ENCODE results near the gene IL20RB.
A peak's percentile ranks its signal among the peaks of the same experiment; 100 is the strongest.
"Not testable (repeated sequence)": the region's sequence is repeated elsewhere in the genome, so short reads cannot be mapped to it uniquely, and the experiment has no call there.

The IL20RB gene

GRCh38 chr3:136947477-136947876 lies 10.3 kb upstream of the IL20RB start:
- DNase-seq: no peak

GRCh38 chr3:136949146-136949545 lies 8.6 kb upstream of the IL20RB start:
- DNase-seq: no peak

GRCh38 chr3:136949708-136950107 lies 8.1 kb upstream of the IL20RB start:
- no peak for DNase-seq

- DNase-seq: no peak
These were observed 7.2 kb upstream of the IL20RB start for GRCh38 chr3:136950623-136951022.

GRCh38 chr3:136952292-136952691 lies 5.5 kb upstream of the IL20RB start:
- DNase-seq: no peak

GRCh38 chr3:136954251-136954650 lies 3.5 kb upstream of the IL20RB start:
- no peak for DNase-seq

GRCh38 chr3:136954980-136955780 lies 2.6 kb upstream of the IL20RB start:
- DNase-seq: no peak

GRCh38 chr3:136955813-136956212 lies 2.0 kb upstream of the IL20RB start:
- DNase-seq: no peak

- no peak for DNase-seq
These were observed 812 bp upstream of the IL20RB start for GRCh38 chr3:136956971-136957370.

- DNase-seq: no peak
These were observed 1.2 kb downstream of the IL20RB start for GRCh38 chr3:136958939-136959338.

GRCh38 chr3:136959599-136959998 lies 1.8 kb downstream of the IL20RB start:
- no peak for DNase-seq

GRCh38 chr3:136960838-136961836 lies 3.4 kb downstream of the IL20RB start:
- DNase-seq: no peak

- DNase-seq: no peak
These were observed 5.1 kb downstream of the IL20RB start for GRCh38 chr3:136962927-136963326.

- DNase-seq: peak; percentile 19
These were observed 11.8 kb downstream of the IL20RB start for GRCh38 chr3:136969539-136969938.

- DNase-seq: no peak
These were observed 15.6 kb downstream of the IL20RB start for GRCh38 chr3:136973352-136973751.

- no peak for DNase-seq
These were observed 16.9 kb downstream of the IL20RB start for GRCh38 chr3:136974670-136975069.

GRCh38 chr3:136979204-136979603 lies 21.4 kb downstream of the IL20RB start:
- DNase-seq: no peak

- no peak for DNase-seq
These were observed 21.9 kb downstream of the IL20RB start for GRCh38 chr3:136979684-136980083.

GRCh38 chr3:136982033-136982432 lies 24.2 kb downstream of the IL20RB start:
- DNase-seq: no peak

GRCh38 chr3:136982520-136983138 lies 24.8 kb downstream of the IL20RB start:
- DNase-seq: no peak

- DNase-seq: no peak
These were observed 27.1 kb downstream of the IL20RB start for GRCh38 chr3:136984837-136985236.

GRCh38 chr3:136987398-136987980 lies 29.7 kb downstream of the IL20RB start:
- not testable (repeated sequence) for DNase-seq

- no peak for DNase-seq
These were observed 30.9 kb downstream of the IL20RB start for GRCh38 chr3:136988651-136989050.

Data from NCI-H748 treated with DMSO at 0.1 percent for 48 hours (cell line).